ENCODE measurements around the gene FERMT2. TPM values are rescaled to one million over a fixed set of nuclear protein-coding genes. Genes with fewer than 3 reads are reported as not detected.
A peak's percentile ranks its signal among the peaks of the same experiment; 100 is the strongest.

The FERMT2 gene
- total and polyA plus RNA-seq, 2 experiments from 2014 or later: 108 to 148 TPM

- TF ChIP-seq REST (IDR thresholded peaks at IDR 0.05; ENCODE audit: unreplicated experiment) (no peak), ETS1 (IDR thresholded peaks at IDR 0.05) (no peak)
Measured at GRCh38 chr14:52878946-52879345, 71.9 kb downstream of the FERMT2 start (continued).

- Histone ChIP-seq H3K27me3 (ENCODE audit: insufficient read depth) (no peaks in the 10 kb centered on the region), H2AFZ (no peak overlapping the region), H3K79me2 (replicated peaks; ENCODE audit: insufficient read depth) (no peaks in the 10 kb centered on the region), H3K4me1 (ENCODE audit: insufficient read depth) (peaks cover 56% of the 10 kb centered on the region), H3K36me3 (ENCODE audit: insufficient read depth) (no peaks in the 10 kb centered on the region), H3K9me2 (ENCODE audit: insufficient read depth) (no peaks in the 10 kb centered on the region), H3F3A (replicated peaks; ENCODE audit: low read depth) (no peaks in the 10 kb centered on the region), H3K4me3 (no peak overlapping the region), H3K27ac (ENCODE audit: low read depth) (peak overlapping the region; percentile 72; the same call in 1 of the 2 replicates), H3K4me2 (no peak overlapping the region), H4K20me1 (replicated peaks; ENCODE audit: insufficient read depth) (no peaks in the 10 kb centered on the region)
- DNase-seq (ENCODE audit: low spot score): no peak
- no peaks in the 10 kb centered on the region for H3K9me3 Mint-ChIP-seq
- H3K4me1 Mint-ChIP-seq: peaks cover 61% of the 10 kb centered on the region
- H3K4me3 Mint-ChIP-seq: no peak overlapping the region
- no peak for ATAC-seq
- no peaks in the 10 kb centered on the region for H3K27me3 Mint-ChIP-seq (ENCODE audit: insufficient read depth, low read depth, poor library complexity)
- peak overlapping the region; percentile 92 for H3K27ac Mint-ChIP-seq
- TF ChIP-seq ZNF462 (CRISPR knock-in tag; IDR thresholded peaks at IDR 0.05) (no peak), REST (IDR thresholded peaks at IDR 0.05; ENCODE audit: unreplicated experiment) (no peak), JUNB (IDR thresholded peaks at IDR 0.05; ENCODE audit: unreplicated experiment) (no peak)
- peaks cover 45% of the 10 kb centered on the region; the same call in 2 of the 3 replicates for H3K36me3 Mint-ChIP-seq (ENCODE audit: low read depth)
Measured at GRCh38 chr14:52878469-52878868, 72.4 kb downstream of the FERMT2 start.

Measured in GM23338 (cell line).